GM18868 (cell line): Measurements from ENCODE around the gene STK39.

Source experiments
- ATAC-seq: cut with Tn5 transposase; IDR thresholded peaks from one replicate; pipeline ENCODE4 v1.9.1; 2021; ENCODE audit warnings: mild to moderate bottlenecking, moderate library complexity; ENCODE audit not compliant: unreplicated experiment

Gene STK39

GRCh38 chr2:168024459-168024858 is 222.9 kb downstream of the STK39 start:
- no peak for ATAC-seq

GRCh38 chr2:168021800-168022587 is 225.4 kb downstream of the STK39 start:
- no peak for ATAC-seq

- ATAC-seq: no peak
Measured at GRCh38 chr2:168015274-168015953, 232.0 kb downstream of the STK39 start.

GRCh38 chr2:168009900-168010299 is 237.5 kb downstream of the STK39 start:
- no peak for ATAC-seq

GRCh38 chr2:168008646-168009195 is 238.7 kb downstream of the STK39 start:
- no peak for ATAC-seq

GRCh38 chr2:168006498-168006897 is 240.9 kb downstream of the STK39 start:
- no peak for ATAC-seq

- ATAC-seq: no peak
Measured at GRCh38 chr2:168005586-168005985, 241.8 kb downstream of the STK39 start.

GRCh38 chr2:168003876-168004275 is 243.5 kb downstream of the STK39 start:
- no peak for ATAC-seq

- ATAC-seq: peak; percentile 85
Measured at GRCh38 chr2:168002021-168002553, 245.3 kb downstream of the STK39 start.

- ATAC-seq: no peak
Measured at GRCh38 chr2:167992278-167992677, 255.1 kb downstream of the STK39 start.

- no peak for ATAC-seq
Measured at GRCh38 chr2:167990062-167990461, 257.3 kb downstream of the STK39 start.

- ATAC-seq: no peak
Measured at GRCh38 chr2:167988296-167988695, 259.1 kb downstream of the STK39 start.

- ATAC-seq: peak; percentile 64
Measured at GRCh38 chr2:167987558-167987957, 259.8 kb downstream of the STK39 start.

GRCh38 chr2:167987026-167987425 is 260.4 kb downstream of the STK39 start:
- no peak for ATAC-seq

- no peak for ATAC-seq
Measured at GRCh38 chr2:167986223-167986622, 261.2 kb downstream of the STK39 start.

- ATAC-seq: no peak
Measured at GRCh38 chr2:167981945-167982344, 265.4 kb downstream of the STK39 start.

GRCh38 chr2:167980439-167980838 is 267.0 kb downstream of the STK39 start:
- no peak for ATAC-seq

GRCh38 chr2:167972746-167973145 is 274.6 kb downstream of the STK39 start:
- no peak for ATAC-seq

GRCh38 chr2:167972020-167972419 is 275.4 kb downstream of the STK39 start:
- ATAC-seq: no peak

- ATAC-seq: no peak
Measured at GRCh38 chr2:167966937-167967913, 280.2 kb downstream of the STK39 start.
